GM21526 (cell line): Measurements from ENCODE around the gene RAN.
"Not testable (repeated sequence)": the region's sequence is repeated elsewhere in the genome, so short reads cannot be mapped to it uniquely, and the experiment has no call there.

Source experiments
- ATAC-seq: cut with Tn5 transposase; IDR thresholded peaks from one replicate; pipeline ENCODE4 v1.9.1; 2021; ENCODE audit warnings: moderate library complexity; ENCODE audit not compliant: unreplicated experiment, low FRiP score

The RAN gene

DNA sequence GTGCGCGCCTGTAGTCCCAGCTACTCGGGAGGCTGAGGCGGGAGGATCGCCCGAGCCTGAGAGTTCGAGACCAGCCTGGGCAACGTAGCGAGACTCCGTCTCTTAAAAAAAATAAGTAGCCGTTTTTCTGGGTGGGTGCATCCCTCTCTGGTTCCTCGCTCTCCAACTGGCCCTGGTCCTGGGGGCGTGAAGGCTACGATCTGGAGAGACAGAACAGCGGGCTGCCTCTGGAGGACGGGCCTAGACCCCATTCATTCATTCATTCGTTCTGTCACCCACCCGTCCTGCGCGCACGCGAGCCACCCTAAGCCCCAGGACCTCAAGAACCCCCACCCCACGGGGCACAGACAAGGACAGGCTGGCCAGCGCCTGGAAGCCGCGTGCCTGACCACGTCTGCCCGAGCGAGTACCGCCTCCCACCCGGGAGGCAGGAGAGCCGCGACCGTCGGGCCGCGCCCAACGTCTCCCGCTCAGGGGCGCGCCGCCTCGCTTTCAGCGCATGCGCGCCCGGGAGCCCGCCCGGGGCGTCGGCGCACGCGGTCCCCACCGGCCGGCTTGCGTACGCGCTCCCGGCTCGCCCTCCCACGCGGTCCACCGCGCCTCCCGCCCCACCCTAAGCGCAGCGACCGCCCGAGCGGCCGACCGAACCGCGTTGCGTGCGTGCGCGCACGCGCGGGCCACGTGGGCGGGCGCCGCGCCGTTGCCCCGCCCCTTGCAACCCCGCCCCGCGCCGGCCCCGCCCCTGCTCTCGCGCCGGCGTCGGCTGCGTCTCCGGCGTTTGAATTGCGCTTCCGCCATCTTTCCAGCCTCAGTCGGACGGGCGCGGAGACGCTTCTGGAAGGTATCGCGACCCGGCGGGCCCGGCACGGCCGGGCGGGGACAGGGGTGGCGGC lies at the start of gene RAN:
Gene RAN (plus strand): TSS at position 781 of the 893 bp plus-strand sequence. CDS start 528 bp downstream, outside the sequence.
- peak; percentile 59 for ATAC-seq

DNA sequence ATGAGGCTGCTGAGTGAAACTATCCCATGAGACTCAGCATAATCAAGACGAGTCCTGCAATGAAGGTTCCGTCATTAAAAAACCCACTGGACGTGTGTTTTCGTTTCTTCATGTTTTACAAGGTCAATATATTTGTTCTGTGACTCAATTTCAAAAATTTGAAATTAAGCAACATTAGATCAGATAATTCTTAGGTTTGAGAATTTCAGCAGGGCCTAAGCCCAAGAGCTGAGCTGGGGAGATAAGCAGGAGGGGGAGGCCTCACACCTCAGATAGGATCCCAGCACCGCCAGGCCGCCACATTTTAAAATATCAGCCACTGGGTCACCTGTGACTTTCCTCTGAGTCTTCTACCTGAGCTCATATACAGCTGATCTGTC lies 46.1 kb upstream of the RAN start:
- ATAC-seq = no peak

DNA sequence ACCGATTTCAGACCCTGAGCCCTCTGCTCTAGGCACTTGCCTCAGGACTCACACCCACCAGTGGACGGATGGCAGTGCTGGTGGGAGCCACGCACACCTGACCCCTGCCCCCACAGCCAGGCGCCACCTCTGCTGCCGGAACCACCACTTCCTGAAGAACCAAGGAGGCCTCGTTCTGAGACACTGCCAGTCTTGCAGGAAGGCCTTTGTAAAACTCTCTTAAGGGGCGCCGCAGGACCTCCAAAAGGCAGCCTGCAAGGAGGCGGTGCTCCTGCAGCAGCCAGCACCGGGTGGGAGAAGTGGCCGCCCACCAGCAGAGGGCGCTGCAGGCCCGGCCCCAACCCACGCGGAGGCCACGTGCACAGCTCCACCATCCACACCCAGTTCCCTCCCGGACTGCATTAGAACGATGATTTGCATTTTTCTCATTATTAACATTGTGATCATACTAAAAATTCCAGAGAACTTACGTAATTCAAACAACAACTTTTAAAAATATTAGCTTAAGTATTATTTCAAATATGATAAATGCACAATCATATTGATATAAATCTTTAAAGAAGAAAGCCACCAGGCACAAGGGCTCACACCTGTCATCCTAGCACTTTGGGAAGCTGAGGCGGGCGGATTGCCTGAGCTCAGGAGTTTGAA lies 45.6 kb upstream of the RAN start:
- ATAC-seq = no peak

DNA sequence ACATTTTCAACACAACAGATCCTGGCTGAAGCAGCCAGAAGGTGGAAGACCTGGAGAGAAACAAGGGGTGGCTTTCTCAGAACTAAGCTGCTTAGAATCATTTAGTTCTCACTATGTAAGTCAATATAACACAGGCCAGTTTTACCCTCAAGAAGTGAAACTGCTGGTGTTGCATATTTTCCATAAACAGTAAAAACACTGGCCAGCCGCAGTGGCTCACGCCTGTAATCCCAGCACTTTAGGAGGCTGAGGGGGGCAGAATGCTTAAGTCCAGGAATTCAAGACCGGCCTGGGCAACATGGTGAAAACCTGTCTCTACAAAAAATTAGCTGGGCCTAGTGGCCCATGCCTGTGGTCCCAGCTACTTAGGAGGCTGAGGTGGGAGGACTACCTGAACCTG lies 44.4 kb upstream of the RAN start:
- ATAC-seq = no peak

DNA sequence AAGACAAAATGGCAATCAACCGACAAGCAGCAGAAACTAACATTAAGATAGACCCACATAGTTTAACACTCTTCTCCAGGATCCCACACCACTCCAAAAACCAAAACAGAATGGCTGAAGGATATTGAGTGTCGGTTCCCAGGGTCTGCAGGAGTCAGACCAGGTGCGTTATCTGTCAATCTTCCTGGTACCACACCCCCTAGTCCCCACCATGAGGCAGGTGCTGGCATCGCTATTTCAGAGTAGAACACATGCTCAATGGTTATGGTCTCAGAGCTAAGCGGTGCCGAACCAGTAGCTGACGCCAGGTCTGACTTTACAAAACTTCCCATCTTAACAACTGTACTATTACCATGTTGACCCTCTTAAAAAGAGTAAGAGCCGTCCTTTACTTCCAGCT lies 43.0 kb upstream of the RAN start:
- no peak for ATAC-seq

DNA sequence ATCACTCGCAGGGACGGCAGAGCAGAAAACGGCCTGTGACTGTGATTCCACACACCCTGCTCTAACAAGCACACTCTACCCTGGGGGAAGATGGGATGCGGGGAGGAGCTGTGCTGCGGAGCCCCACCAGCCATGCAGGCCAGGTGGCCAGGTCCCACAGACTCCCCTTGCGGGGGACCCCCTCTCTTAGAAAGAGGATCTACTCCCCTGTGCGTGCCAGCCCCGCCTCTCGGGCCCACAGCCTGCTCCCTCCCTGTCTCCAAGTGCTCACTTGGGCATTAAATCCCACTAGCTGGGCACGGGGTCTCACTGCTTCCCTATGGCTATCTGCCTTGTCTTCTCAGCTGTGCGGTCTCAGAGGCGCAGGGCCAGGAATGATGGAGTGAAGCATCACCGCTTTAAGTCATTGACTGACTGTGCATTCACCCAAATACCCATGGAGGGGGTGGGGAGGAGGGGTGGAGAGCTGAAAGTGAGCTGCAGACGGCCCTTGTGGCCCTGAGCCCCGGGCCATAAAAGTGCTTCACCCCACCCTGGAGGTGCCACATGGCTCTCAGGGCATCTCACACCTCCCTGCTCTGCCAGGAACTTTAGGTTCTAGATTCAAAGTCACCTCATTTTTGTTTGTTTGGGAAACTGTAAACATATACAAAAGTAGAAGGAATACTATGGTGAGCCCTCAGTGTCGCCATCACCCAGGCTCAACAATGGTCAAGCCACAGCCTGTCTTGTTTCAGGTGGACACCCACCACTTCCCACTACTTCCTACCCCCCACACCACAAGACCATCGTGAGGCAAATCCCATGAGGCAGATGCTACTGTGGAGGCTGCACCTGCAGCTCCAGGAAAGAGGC lies 42.2 kb upstream of the RAN start:
- ATAC-seq = no peak

DNA sequence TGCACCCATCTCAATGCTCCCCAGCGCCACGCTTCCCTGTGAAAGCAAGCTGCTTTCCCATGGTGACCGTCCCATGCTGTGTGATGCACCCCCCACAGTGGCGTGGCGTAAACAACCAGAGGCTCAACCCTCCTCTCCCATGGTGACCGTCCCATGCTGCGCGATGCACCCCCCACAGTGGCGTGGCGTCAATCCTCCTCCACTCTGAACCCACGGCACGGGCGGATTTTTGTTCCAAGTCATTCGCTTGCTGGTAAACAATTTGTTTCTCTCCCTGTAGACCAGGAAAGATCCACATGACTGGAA lies 41.7 kb upstream of the RAN start:
- ATAC-seq = no peak

DNA sequence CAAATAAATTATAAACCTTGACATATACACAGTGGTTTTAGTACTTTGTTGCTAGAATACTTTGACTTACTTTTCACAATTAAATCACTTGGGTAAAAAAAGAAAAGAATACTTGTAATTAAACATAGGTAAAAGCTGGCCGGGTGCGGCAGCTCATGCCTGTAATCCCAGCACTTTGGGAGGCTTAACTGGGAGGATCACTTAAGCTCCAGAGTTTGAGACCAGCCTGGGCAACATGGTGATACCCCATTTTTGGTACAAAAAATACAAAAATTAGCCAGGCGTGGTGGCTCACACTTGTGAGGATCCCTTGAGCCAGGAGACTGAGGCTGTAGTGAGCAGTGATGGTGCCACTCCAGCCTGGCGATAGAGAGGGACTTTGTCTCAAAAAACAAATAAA lies 40.6 kb upstream of the RAN start:
- ATAC-seq = no peak

DNA sequence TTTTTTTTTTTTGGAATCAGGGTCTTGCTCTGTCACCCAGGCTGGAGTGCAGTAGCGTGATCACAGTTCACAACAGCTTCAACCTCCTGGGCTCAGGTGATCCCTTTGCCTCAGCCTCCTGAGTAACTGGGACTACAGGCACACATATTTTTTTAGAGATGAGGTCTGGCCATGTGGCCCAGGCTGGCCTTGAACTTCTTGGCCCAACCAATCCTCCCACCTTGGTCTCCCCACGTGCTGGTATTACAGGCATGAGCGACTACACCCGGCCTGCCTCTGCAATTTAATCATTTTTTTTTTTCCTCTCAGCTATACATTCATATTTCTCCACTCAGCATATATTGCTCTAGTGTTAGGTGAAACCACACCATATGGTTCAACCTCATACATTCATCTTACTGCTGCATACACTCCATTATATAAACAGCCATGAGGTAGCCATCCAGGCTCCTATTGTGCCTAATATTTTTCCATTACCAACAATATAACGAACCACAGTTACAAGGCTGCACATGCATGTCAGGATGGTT lies 39.9 kb upstream of the RAN start:
- ATAC-seq = no peak

DNA sequence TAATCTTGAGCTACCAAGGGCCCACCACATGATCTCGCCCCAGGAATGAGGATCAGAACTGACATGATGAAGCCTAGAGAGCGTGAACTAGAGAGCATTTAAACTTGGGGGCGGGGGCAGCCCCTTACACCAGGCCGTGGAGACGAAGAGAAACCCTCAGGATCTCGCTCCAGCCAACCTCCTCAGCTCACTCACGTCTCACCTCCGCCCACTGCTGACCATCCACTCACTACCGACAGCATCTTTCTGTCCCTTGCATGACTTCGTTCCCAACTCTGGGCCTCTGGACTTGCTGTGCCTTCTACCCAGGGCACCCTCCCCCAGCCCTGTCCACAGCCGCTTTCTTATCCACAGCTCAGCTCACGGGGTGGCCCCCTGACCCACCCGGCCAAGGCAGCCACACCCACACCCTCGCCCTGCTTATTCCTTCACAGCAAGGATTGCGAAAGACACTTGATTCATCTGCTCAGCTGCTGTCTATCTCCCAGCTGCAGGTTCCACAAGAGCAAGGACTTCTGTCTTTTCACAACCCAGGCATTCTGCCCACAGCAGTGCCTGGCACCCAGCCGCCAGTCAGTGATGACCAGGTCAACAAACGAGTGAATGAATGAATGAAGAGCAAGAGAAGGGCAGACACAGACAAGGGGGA lies 39.2 kb upstream of the RAN start:
- no peak for ATAC-seq

DNA sequence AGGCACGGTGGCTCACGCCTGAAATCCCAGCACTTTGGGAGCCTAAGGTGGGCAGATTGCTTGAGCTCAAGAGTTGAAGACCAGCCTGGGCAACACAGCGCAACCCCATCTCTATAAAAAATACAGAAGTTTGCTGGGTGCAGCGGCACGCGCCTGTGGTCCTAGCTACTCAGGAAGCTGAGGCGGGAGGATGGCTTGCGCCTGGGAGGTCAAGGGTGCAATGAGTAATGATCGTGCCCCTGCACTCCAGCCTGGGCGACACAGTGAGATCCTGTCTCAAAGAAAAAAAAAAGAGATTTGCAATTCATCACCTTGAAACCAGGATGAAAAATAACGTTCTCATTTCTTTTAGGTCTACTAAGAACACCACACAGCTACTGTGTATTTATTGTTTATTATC lies 36.9 kb upstream of the RAN start:
- ATAC-seq = no peak

DNA sequence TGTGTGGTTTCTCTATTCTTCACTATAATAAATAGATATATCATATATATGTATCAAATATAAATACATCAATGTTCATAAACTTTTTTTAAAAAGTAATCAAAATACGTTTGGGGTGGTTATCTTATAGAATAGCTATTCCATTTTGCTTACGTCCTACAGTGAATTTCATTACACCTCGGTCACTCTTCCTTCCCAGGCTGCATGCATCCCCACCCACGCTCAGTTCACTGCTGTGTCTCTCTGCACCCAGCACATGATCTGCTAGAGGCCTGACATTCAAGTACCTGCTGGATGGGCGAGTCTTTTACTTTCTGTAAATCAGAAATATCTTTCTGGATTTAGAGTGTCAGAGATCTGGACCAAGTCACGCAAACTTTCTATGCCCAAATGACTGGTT lies 36.4 kb upstream of the RAN start:
- ATAC-seq = no peak

DNA sequence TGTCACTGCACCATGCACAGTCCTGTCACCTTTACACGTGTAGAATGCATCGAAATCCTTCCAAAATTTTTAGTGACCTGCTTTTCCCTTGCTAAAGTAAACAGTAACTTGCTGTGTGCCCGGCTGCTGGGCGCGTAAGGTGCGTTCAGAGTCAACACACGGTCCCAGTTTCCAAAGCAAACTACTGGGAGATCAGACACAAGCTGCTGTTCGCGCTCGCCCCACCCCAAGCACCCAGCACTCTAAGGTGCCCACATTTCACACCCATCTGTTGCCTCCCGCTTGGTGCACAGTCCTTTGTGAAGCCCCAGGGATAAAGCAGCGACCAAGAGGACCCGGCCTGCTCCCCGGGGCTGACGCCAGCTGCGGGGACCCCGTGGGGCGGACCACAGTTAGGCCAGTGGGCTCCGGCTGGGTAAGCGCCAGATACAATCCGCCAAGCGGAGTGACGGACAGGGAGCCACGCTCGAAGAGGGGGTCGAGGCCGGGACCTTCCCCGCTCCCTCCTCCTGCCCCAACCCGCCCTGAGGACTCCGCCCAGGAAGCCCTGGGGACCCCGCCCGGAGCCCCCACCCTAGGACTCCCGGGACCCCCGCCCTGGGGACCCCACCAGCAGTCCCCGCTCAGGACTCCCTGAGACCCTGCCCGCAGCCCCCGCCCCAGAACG lies 33.4 kb upstream of the RAN start:
- ATAC-seq = peak; percentile 13

DNA sequence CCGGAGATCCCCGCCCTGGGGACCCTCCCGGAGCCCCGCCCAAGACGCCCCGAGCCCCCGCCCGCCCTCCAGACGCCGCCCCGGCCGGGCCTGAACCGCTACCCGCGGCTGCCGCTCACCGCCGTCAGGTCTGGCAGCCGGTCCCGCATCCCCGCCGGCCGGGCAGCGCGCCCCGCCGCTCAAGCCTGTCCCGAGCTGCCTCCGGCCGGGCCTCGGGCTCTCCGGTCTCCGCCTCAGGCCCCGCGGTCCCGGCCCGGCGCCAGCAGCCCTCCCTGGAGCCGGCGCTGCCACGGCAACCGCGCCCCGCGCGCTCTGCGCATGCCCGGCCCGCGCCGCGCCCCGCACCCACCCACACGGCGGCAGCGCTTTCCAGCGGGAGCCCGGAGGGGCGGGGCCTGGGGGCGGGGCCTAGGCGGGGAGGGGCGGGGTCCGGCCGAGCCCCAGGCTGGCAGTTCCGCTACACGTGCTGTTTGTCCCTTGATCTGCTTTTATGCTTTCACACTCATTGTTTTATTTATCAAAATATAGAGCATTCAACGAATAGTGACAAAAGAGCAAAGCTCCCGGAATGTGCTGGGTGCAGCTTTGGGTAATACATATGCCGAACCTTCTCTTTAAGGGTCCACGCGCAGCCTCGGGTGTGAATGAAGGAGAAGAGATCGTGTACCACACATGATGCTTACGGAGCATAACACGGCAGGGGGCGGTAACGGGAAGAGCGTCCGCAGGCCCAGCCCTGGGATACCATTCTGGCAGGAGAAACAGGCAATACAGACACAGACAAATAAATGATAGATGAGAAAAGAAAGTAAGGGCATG lies 32.7 kb upstream of the RAN start, which contains the start of gene STX2:
Gene STX2 (minus strand): TSS at position 300 of the 819 bp plus-strand sequence. CDS start 151 bp downstream, at position 149.
- ATAC-seq = peak; percentile 90

DNA sequence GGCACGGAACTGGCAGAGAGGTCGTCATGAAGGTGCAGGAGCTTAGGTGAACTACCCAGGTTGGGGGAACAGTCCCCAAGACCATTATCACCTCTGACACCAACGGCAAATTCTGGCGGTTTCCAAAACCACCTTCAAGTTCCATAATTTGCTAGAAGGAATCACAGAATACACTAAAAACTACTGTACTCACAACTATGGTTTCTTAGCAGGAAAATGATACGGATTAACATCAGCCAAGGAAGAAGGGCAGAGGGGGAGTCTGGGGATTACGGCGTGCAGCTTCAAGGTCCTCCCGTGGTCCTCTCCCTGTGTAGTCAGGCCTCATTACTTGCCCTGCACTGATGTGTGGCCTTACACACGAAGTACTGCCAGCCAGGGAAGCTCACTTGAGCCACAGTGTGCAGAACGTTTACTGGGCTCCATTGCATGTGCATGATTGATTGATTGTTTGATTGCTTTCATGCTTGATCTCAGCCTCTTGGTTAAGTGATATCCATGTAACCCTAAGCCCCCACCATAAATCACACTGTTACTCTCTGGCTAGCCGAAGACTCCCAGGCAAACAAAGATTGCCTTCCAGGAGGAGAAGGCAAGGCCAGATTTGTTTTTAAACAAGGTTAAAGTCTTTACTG lies 32.0 kb upstream of the RAN start:
- ATAC-seq = no peak

DNA sequence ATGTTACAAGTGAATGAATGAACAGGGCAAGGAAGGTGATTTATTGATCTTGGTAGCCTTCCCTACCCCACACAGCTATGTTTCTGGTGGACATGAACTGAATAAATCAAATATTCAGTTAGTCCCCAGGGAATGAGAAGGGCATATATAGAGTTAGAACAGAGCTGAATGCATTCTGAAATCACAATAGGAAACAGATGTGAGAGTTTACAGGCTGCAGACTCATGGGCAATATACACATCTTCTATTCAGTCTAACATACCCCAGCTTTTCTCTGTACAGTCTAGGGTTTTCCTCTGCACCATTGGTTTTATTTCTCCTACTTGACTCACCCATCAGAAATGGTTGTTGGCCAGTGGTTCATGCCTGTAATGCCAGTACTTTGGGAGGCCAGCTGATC lies 25.5 kb upstream of the RAN start:
- no peak for ATAC-seq

DNA sequence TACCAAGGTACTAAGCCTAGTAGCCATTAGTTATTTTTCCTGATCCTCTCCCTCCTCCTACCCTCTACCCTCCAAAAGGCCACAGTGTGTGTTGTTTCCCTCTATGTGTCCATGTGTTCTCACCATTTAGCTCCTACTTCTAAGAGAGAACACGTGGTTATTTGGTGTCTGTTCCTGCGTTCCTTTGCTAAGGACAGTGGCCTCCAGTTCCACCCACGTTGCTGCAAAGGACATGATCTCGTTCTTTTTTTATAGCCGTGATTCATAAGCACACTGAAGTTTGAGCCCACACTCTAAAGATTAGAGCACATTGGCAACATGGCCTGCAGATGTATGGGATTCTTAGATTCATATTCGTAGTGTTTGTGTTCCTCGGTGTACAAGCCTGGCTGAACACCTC lies 24.8 kb upstream of the RAN start:
- ATAC-seq = no peak

DNA sequence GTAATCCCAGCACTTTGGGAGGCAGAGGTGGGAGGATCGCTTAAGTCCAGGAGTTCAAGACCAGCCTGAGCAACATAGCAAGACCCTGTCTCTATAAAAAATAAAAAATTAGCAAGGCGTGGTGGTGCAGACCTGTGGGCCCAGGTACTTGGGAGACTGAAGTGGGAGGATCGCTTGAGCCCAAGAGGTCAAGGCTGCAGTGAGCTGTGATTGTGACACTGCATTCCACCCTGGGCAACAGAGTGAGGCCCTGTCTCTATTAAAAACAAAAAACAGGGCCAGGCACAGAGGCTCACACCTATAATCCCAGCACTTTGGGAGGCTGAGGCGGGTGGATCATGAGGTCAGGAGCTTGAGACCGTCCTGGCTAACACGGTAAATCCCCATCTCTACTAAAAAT lies 23.8 kb upstream of the RAN start:
- ATAC-seq = not testable (repeated sequence)
